CD14-positive monocyte (primary cell): ENCODE measurements around the gene KCNMA1. TPM values are rescaled to one million over a fixed set of nuclear protein-coding genes. Genes with fewer than 3 reads are reported as not detected.

ENCODE experiments used
- DNase-seq, 3 donors: peaks; one replicate each; pipeline ENCODE4 v3.0.0-alpha.2; 2011 to 2022
- H2AFZ ChIP-seq: 2 replicates; pipeline ENCODE4 v1.6.0; 2012; ENCODE audit warnings: mild to moderate bottlenecking, low read depth, low read length, inconsistent platforms; ENCODE audit not compliant: insufficient read depth, poor library complexity, severe bottlenecking
- H3K27ac ChIP-seq, 2 donors: 1 replicate in 1 of 2; 2 replicates in 1 of 2; pipeline ENCODE4 v1.5.1; 2012 to 2013; ENCODE audit warnings: low read length in 2 of 2, control low read depth in 1 of 2, inconsistent platforms in 1 of 2, low read depth in 1 of 2, mild to moderate bottlenecking in 1 of 2
- H3K27me3 ChIP-seq, 2 donors: one replicate each; pipeline versions ENCODE4 v1.6.0 to v1.6.1; 2011 to 2013; ENCODE audit warnings: low read length in 2 of 2; ENCODE audit not compliant: control insufficient read depth in 2 of 2, insufficient read depth in 2 of 2
- H3K36me3 ChIP-seq, 2 donors: replicated peaks in 1 of 2; 1 replicate in 1 of 2; 2 replicates in 1 of 2; pipeline versions ENCODE4 v1.5.1 to v1.6.1; 2012 to 2013; ENCODE audit warnings: low read length in 2 of 2, control low read depth in 1 of 2, inconsistent platforms in 1 of 2, mild to moderate bottlenecking in 1 of 2; ENCODE audit not compliant: insufficient read depth in 2 of 2, control insufficient read depth in 1 of 2
- H3K4me1 ChIP-seq, 2 donors: 1 replicate in 1 of 2; 2 replicates in 1 of 2; pipeline versions ENCODE4 v1.5.1 to v1.6.1; 2012 to 2013; ENCODE audit warnings: low read length in 2 of 2, control low read depth in 1 of 2, inconsistent platforms in 1 of 2, mild to moderate bottlenecking in 1 of 2, moderate library complexity in 1 of 2; ENCODE audit not compliant: insufficient read depth in 2 of 2, control insufficient read depth in 1 of 2
- H3K4me2 ChIP-seq: replicated peaks from 2 replicates; pipeline ENCODE3; 2012; ENCODE audit warnings: low read length, moderate library complexity, mild to moderate bottlenecking; ENCODE audit not compliant: poor library complexity, severe bottlenecking; ENCODE audit errors: extremely low read depth
- H3K4me3 ChIP-seq, 3 experiments: fragments of 200-600 bp in 1 of 3; sonication (generic) in 1 of 3; replicated peaks in 1 of 3; 1 replicate in 2 of 3; 2 replicates in 1 of 3; pipeline ENCODE4 v1.5.1; 2011 to 2013; ENCODE audit warnings: low read length in 3 of 3, mild to moderate bottlenecking in 3 of 3, control low read depth in 2 of 3, low read depth in 2 of 3, inconsistent platforms in 1 of 3, moderate library complexity in 1 of 3
- H3K79me2 ChIP-seq: 2 replicates; pipeline ENCODE4 v1.6.0; 2012; ENCODE audit warnings: mild to moderate bottlenecking, control low read depth, inconsistent platforms, low read length, moderate library complexity; ENCODE audit not compliant: insufficient read depth
- H3K9ac ChIP-seq: 2 replicates; pipeline ENCODE4 v1.6.0; 2017; ENCODE audit warnings: low read length, mild to moderate bottlenecking; ENCODE audit not compliant: insufficient read depth, poor library complexity, severe bottlenecking
- H3K9me3 ChIP-seq, 2 donors: replicated peaks in 1 of 2; 1 replicate in 1 of 2; 2 replicates in 1 of 2; pipeline versions ENCODE4 v1.5.1 to v1.6.1; 2012 to 2013; ENCODE audit warnings: low read length in 2 of 2, control low read depth in 1 of 2; ENCODE audit not compliant: control insufficient read depth in 1 of 2, insufficient read depth in 1 of 2
- H4K20me1 ChIP-seq: 2 replicates; pipeline ENCODE4 v1.6.0; 2012; ENCODE audit warnings: mild to moderate bottlenecking, low read length, control low read depth, moderate library complexity; ENCODE audit not compliant: insufficient read depth
- H3K27ac Mint-ChIP-seq, 7 donors: one replicate each; pipeline ENCODE4 v1.8.0; 2020; ENCODE audit warnings: mild to moderate bottlenecking in 7 of 7, mixed read lengths in 7 of 7, moderate library complexity in 6 of 7, inconsistent platforms in 2 of 7
- H3K27me3 Mint-ChIP-seq, 3 donors: one replicate each; pipeline ENCODE4 v1.8.0; 2021 to 2022; ENCODE audit warnings: low read depth in 3 of 3, mild to moderate bottlenecking in 3 of 3, mixed read lengths in 3 of 3, moderate library complexity in 3 of 3, inconsistent platforms in 1 of 3
- H3K36me3 Mint-ChIP-seq, 2 donors: one replicate each; pipeline ENCODE4 v1.8.0; 2020; ENCODE audit warnings: mixed read lengths in 2 of 2, inconsistent platforms in 1 of 2, mild to moderate bottlenecking in 1 of 2
- H3K4me1 Mint-ChIP-seq: one replicate; pipeline ENCODE4 v1.8.0; 2020; ENCODE audit warnings: mild to moderate bottlenecking, mixed read lengths
- H3K4me3 Mint-ChIP-seq, 2 donors: one replicate each; pipeline ENCODE4 v1.8.0; 2020; ENCODE audit warnings: mild to moderate bottlenecking in 2 of 2, mixed read lengths in 2 of 2, moderate library complexity in 1 of 2
- H3K9me3 Mint-ChIP-seq, 7 donors: one replicate each; pipeline ENCODE4 v1.8.0; 2020 to 2022; ENCODE audit warnings: mixed read lengths in 7 of 7, mild to moderate bottlenecking in 6 of 7, moderate library complexity in 6 of 7, inconsistent platforms in 2 of 7
- WGBS: methylation state at CpG from one replicate; pipeline ENCODE4 v1.1.5; 2013; ENCODE audit warnings: missing lambda C conversion rate; ENCODE audit not compliant: insufficient coverage; 5-methylcytosine and 5-hydroxymethylcytosine counted together
- intact Hi-C, 2 donors: fragments of 100-400 bp; cut with micrococcal nuclease; formaldehyde crosslinking; loops; one replicate each; pipeline versions ENCODE4 v1.15.0 to v1.15.1; 2023
- polyA plus RNA-seq, 3 donors: library from polyadenylated mRNA; depleted of rRNA in 1 of 3; unstranded in 2 of 3; stranded (reverse) in 1 of 3; fragments of 300-500 nt in 2 of 3; fragments of >200 nt in 1 of 3; fragmentation: Illumina TruSeq in 2 of 3; gene quantifications; 1 replicate in 2 of 3; 2 replicates in 1 of 3; pipeline ENCODE4 v1.2.3, GENCODE V29; 2012 to 2021
- TF ChIP-seq, protein P1 (sequence below): fragments of 200-600 bp; IDR thresholded peaks from one replicate; pipeline ENCODE4 v1.8.0; 2022; ENCODE audit warnings: antibody characterized with exemption, mild to moderate bottlenecking

The KCNMA1 gene
- polyA plus RNA-seq, 3 donors = 0.11 to 1.0 TPM; not detected in 1

DNA sequence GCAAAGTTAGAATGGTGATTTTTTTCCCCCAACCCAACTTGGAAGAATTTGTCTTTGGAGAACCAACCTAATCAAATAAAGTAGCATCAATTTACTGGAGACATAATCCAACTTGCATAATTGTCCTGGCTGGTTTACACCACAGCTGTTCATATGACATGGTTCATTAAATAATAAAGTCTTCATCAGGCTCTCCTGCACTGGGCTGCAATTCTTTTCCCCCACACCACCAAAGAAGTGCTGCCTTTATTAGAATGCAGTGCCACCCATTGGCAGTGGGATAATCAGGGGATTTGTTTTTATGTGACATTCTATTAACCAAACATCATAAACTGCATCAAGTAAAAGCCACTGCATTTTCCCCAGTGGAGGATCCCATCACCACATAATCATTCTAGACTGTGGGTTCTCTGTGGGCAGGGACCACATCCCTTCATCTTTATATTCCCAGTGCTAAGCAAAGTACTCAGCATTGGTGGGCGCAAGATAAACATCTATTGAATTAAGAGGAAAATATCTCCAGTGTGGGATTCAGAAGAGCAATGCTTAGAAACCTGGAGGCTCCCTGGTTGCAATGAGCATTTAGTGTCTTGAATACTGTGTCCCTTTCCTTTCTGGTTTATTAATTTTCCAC lies 322.0 kb downstream of the KCNMA1 start:
- no CpG with 5 or more reads among the region's 1 CpG for WGBS
- Mint-ChIP-seq H3K27me3 (peaks cover 2 to 28% (median 14%) of the 10 kb centered on the region in 3 donors), H3K9me3 (peaks cover 0 to 2% (median 0%) of the 10 kb centered on the region in 7 donors), H3K4me1 (no peaks in the 10 kb centered on the region), H3K4me3 (no peak overlapping the region), H3K27ac (no peak overlapping the region), H3K36me3 (no peaks in the 10 kb centered on the region)
- Histone ChIP-seq H3K9ac (no peak overlapping the region), H3K36me3 (no peaks in the 10 kb centered on the region), H3K27me3 (peaks cover 0 to 5% of the 10 kb centered on the region in 2 donors), H3K4me2 (no peak overlapping the region), H2AFZ (no peak overlapping the region), H3K27ac (no peak overlapping the region), H3K4me1 (no peaks in the 10 kb centered on the region), H3K79me2 (no peaks in the 10 kb centered on the region), H4K20me1 (no peaks in the 10 kb centered on the region), H3K4me3 (no peak overlapping the region), H3K9me3 (no peaks in the 10 kb centered on the region)
- TF ChIP-seq, protein P1, sequence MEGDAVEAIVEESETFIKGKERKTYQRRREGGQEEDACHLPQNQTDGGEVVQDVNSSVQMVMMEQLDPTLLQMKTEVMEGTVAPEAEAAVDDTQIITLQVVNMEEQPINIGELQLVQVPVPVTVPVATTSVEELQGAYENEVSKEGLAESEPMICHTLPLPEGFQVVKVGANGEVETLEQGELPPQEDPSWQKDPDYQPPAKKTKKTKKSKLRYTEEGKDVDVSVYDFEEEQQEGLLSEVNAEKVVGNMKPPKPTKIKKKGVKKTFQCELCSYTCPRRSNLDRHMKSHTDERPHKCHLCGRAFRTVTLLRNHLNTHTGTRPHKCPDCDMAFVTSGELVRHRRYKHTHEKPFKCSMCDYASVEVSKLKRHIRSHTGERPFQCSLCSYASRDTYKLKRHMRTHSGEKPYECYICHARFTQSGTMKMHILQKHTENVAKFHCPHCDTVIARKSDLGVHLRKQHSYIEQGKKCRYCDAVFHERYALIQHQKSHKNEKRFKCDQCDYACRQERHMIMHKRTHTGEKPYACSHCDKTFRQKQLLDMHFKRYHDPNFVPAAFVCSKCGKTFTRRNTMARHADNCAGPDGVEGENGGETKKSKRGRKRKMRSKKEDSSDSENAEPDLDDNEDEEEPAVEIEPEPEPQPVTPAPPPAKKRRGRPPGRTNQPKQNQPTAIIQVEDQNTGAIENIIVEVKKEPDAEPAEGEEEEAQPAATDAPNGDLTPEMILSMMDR = no peak
- intact Hi-C loops = no loop called here
- no peak for DNase-seq

DNA sequence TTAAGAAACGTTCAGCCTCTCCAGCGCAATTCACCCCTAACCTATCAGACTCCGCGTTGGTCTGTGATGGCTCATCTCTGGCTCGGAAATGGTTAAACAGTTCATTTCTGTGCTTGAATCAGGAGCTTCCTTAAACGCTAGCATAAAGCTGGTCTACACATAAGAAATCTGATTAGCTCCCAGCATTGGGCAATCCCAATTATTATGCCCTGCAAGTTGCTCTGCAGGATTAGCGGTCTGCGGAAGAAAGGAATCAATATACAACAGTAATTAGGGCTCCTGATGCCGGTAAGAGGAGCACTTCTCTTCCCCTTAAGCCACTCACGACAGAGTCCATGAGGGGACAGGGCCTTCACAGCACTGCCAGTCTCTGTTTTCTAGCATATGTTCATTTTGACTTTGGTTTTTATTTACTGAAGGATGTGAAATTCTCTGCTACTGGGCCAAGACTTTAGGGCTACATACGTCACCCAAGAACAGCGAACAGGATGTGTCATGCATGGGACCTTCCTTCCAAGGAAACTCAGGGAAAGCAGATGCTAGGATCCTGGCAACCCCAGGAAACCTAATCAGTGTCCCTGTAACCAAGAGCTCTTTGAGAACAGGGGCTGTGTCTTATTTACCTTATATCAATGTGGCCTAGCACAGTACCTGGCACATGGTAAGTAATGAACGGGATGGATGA lies 324.4 kb downstream of the KCNMA1 start:
- peaks cover 2 to 22% (median 14%) of the 10 kb centered on the region in 3 donors for H3K27me3 Mint-ChIP-seq
- H4K20me1 ChIP-seq = no peaks in the 10 kb centered on the region
- H3K27ac ChIP-seq = no peak overlapping the region
- no peak overlapping the region for H3K4me3 ChIP-seq
- no peak overlapping the region for H2AFZ ChIP-seq
- DNase-seq = no peak
- no peaks in the 10 kb centered on the region for H3K79me2 ChIP-seq
- H3K4me3 Mint-ChIP-seq = no peak overlapping the region
- no peaks in the 10 kb centered on the region for H3K36me3 Mint-ChIP-seq
- TF ChIP-seq, protein P1 = no peak
- WGBS = 83% methylated on average over 10 of the region's 13 CpGs
- no peak overlapping the region for H3K9ac ChIP-seq
- peaks cover 0 to 1% (median 0%) of the 10 kb centered on the region in 7 donors for H3K9me3 Mint-ChIP-seq
- no peaks in the 10 kb centered on the region for H3K4me1 Mint-ChIP-seq
- H3K9me3 ChIP-seq = no peaks in the 10 kb centered on the region
- H3K27me3 ChIP-seq = peaks cover 0 to 5% of the 10 kb centered on the region in 2 donors
- no peaks in the 10 kb centered on the region for H3K4me1 ChIP-seq
- no peak overlapping the region for H3K4me2 ChIP-seq
- H3K36me3 ChIP-seq = no peaks in the 10 kb centered on the region
- no peak overlapping the region for H3K27ac Mint-ChIP-seq
- intact Hi-C loops = no loop called here
